GM18867 (cell line): Measurements from ENCODE around the gene OSBPL6.
A peak's percentile ranks its signal among the peaks of the same experiment; 100 is the strongest.
"Not testable (repeated sequence)": the region's sequence is repeated elsewhere in the genome, so short reads cannot be mapped to it uniquely, and the experiment has no call there.

Experiments
- ATAC-seq: cut with Tn5 transposase; IDR thresholded peaks from one replicate; pipeline ENCODE4 v1.9.1; 2021; ENCODE audit warnings: mild to moderate bottlenecking, moderate library complexity; ENCODE audit not compliant: unreplicated experiment

Gene OSBPL6

GRCh38 chr2:178333851-178334250 lies 139.5 kb downstream of the OSBPL6 start:
- ATAC-seq, result no peak

DNA sequence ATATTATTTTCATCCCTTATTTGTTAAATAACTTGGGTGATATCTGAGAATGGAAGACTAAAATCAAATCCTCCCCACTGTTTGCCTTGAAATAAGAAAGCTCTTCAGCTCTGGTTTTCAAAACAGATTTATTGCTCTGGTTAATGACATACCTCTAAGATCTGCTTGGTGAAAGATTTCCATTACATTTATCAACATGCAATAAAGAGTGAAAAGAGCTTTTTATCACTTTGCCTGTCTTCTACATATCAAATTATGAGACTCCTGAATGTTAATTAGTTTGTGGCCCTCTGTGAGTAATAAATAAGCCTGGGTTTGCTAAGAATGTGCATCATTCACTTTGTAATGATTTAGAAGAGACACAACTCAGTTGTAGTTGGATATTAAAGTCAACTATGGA lies 140.9 kb downstream of the OSBPL6 start:
- no peak for ATAC-seq

DNA sequence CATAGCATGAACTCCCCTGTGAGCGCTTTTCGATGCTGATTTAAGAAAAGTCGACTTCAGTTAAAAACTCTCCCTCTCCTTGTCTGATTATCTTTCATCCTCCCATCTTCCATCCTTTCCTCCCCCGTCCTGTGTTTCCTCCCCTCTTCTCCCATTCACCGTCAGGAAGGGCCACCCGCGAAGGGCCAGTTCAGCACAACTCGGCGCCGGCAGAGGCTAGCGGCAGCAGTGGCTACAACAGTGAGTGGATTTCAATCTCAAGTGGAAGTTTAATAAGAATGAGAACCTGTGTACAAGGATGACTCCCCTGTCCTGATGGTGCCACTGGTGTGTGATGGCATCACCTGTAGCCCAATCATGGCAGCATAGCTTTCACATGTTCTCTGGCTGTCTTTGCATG lies 149.8 kb downstream of the OSBPL6 start:
- ATAC-seq, result no peak

DNA sequence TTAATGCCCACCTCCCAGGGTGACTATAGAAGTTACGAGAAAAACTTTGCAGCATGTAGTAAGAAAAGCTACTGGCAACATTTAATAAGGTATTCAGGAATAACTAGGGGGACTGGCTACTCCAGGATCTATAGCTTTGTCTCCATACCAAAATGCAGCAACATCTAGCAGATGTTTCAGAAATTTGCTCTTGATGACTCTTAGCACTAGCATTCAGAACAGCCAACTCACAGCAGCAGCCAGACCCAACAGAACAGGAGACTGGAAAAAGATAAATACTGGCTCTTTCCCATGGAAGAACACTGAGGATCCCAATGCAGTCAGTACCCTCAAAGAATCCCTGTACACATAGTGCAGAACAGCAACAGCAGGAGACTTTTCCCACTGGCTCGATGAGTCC lies 151.6 kb downstream of the OSBPL6 start:
- ATAC-seq, result no peak

- no peak for ATAC-seq
Observed at GRCh38 chr2:178350051-178350450, 155.7 kb downstream of the OSBPL6 start.

DNA sequence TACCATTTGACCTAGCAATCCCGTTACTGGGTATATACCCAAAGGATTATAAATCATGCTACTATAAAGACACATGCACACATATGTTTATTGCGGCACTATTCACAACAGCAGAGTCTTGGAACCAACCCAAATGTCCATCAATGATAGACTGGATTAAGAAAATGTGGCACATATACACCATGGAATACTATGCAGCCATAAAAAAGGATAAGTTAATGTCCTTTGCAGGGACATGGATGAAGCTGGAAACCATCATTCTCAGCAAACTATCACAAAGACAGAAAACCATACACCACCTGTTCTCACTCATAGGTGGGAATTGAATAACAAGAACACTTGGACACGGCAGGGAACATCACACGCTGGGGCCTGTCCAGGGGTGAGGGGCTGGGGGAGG lies 163.4 kb downstream of the OSBPL6 start:
- ATAC-seq, result not testable (repeated sequence)

DNA sequence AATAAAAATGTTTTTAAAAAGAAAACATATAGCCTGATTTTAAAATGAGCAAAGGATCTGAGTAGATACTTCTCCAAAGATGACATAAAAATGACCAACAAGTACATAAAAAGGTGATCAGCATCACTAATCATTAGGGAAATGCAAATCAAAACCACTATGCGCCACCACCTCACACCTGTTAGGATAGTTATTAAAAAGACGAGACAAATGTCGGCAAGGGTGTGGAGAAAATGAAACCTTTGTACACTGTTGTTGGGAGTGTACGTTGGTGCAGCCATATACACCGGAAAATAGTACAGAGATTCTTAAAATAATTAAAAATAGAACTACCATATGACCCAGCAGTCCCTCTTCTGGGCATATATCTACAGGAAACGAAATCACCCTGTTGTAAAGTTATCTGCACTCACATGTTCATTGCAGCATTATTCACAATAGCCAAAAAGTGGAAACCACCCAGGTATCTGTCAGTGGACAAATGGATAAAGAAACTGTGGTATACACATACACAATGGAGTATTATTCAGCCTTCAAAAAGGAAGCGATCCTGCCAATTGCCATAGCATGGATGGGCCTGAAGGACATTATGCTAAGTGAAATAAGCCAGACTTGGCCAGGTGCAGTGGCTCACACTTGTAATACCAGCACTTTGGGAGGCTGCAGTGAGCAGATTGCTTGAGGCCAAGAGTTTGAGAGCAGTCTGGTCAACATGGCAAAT lies 165.0 kb downstream of the OSBPL6 start:
- peak; percentile 71 for ATAC-seq

DNA sequence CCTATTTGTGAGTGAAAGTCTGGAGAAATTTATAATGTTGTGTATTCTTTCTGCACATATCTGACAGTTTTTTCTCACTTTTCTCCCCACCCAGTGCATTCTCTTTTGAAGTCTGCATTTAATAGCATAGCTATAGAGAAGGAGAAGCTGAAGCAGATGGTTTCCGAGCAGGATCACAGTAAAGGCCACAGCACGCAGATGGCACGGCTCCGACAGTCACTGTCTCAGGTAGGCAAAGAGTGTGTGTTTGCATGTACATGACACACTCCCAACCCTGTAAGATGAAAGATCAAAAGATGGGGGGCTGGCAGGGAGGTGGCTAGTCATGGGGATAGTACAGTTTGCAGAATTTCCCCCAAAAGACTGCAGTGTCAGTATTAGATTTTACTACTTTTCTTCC lies 167.3 kb downstream of the OSBPL6 start:
- ATAC-seq, result no peak

- ATAC-seq, result no peak
Observed at GRCh38 chr2:178363252-178363651, 168.9 kb downstream of the OSBPL6 start.

DNA sequence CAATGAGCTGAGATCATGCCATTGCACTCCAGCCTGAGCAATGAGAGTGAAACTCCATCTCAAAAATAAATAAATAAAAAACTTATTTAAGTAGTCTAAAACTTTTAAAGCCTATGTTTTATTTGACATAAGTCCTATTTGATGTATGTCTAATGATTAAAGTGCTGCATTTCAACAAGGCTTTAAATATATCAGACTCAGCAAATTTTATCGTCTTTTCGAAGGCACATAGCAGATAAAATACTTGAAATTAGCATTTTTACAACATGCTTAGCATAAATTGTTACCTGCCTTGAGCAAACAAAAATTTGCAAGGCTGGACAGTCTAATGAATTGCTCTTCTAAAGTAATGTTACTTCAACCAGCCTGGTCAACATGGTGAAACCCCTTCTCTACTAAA lies 170.8 kb downstream of the OSBPL6 start:
- no peak for ATAC-seq

DNA sequence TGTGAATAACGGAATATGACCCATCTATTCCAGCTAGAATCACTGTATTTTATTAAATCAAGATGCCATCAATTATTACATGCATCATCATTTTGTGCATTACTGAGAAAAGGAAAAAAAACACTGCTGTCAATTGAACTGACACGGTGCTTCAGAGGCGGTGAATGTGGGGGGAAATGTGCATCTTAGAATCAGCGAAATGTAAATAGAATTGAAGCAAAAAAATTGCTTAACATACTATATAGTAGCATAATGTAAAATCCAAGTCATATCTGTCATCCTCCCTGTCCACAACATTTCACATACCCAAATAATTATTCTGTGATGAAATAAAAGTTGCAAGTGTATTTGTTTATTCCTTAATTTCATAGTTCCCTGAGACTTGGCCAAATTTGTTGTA lies 172.1 kb downstream of the OSBPL6 start:
- no peak for ATAC-seq

DNA sequence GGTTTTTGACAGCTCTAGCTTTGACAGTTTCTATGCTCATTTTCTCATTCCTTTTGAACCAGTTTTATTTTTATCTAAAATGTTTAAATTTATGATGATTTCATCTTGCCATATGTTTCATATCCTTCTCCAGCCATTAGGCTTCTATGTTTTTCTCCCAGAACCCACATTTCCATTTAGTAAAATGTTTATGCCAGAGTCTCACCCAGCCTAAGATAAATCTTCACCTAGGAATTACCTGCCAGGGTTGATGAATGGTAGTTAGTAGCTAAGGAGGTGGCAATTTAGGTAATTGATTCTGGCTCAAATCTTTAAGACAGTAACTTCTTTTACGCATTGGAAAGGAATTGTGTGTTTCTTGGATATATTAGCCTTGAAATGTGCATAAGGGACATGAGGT lies 173.0 kb downstream of the OSBPL6 start:
- no peak for ATAC-seq

GRCh38 chr2:178374865-178375264 lies 180.6 kb downstream of the OSBPL6 start:
- ATAC-seq, result no peak

DNA sequence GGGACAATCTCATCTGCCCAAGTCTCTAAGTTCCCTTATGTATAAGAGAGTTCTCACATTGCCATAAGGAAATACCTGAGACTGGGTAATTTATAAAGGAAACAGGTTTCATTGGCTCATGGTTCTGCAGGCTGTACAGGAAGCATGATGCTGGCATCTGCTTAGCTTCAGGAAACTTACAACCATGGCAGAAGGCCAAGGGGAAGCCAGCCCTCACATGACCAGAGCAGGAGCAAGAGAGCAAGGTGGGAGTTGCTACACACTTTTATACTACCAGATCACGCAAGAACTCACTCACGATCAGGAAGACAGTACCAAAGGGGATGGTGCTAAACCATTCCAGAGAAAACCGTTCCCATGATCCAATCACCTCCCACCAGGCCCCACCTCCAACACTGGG lies 182.7 kb downstream of the OSBPL6 start:
- no peak for ATAC-seq

DNA sequence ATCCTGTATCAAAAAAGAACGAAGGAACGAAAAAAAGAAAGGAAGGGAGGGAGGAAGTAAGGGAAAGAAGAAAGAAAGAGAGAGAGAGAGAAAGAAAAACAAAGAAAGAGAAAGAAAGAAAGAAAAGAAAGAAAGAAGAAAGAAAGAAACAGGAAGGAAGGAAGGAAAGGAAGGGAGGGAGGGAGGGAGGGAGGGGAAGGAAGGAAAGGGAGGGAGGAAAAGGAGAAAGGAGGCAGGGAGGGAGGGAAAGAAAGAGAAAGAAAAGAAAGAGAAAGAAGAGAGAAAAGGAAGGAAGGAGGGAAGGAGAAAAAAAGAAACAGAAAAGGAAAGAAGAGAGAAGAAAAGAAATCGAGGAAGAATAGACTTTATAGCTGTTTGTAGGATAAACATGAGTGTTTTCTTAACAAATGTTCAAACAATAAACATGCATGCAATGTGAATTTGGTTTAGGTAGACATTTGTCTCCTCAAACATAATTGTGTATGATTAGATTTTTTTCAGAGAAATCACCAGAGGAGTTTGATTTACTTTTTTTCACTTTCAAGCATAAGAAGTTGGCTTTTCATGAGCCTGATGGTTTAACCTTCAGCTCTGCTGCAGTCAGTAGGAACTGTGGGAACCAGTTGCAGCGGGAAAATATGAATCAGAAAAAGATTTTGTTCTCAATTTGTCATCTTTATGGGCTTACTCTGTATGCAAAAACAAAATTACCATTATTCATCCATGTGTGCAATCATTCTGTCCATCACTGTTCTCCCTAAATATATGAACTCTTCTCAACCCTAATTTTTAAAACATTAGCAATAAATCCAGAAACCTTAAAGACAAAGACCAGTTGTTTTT lies 185.1 kb downstream of the OSBPL6 start:
- no peak for ATAC-seq

- no peak for ATAC-seq
Observed at GRCh38 chr2:178380763-178381162, 186.5 kb downstream of the OSBPL6 start.

GRCh38 chr2:178383718-178384117 lies 189.4 kb downstream of the OSBPL6 start:
- no peak for ATAC-seq

GRCh38 chr2:178385595-178386148 lies 191.4 kb downstream of the OSBPL6 start:
- no peak for ATAC-seq

GRCh38 chr2:178386986-178387597 lies 192.8 kb downstream of the OSBPL6 start:
- no peak for ATAC-seq

GRCh38 chr2:178388287-178388686 lies 194.0 kb downstream of the OSBPL6 start:
- ATAC-seq, result no peak

DNA sequence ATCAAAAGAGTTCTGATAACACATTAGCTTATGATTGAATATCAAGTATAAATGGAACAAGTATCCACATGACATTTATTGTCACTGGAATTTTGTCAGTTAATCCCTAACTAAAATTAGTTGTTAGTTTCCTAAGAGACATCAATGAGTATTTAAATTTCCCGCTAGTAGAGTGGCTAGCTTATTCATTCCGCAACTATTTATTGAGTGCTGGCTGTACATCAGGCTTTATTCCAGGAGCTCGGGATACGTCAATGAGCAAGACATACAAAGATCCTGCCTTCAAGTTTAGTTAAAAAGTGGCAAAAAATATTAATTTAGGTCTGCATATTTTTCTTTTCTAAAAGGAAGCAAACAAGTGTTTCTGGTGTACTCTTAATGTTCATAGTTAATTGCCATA lies 197.4 kb downstream of the OSBPL6 start:
- no peak for ATAC-seq

- ATAC-seq, result no peak
Observed at GRCh38 chr2:178392215-178392614, 197.9 kb downstream of the OSBPL6 start.
